PC-9 (cell line): Measurements from ENCODE around the gene CRTC2. TPM values are rescaled to one million over a fixed set of nuclear protein-coding genes. Genes with fewer than 3 reads are reported as not detected.

Source experiments
- BruUV-seq: library from RNA; stranded (reverse); fragments of 400-500 nt; replicated peaks from 2 replicates; lab custom pipeline; 2021; lab: Mats Ljungman, UMichigan
- CTCF ChIA-PET: fragments of 300-600 bp; sonication (Branson Sonifier 250); formaldehyde crosslinking; loops from one replicate; lab custom pipeline; 2022; ENCODE audit warnings: antibody characterized with exemption; lab: Charles Lee
- POLR2A ChIA-PET: fragments of 300-600 bp; sonication (Branson Sonifier 250); formaldehyde crosslinking; loops from one replicate; lab custom pipeline; 2022; ENCODE audit warnings: antibody characterized with exemption; ENCODE audit not compliant: unreplicated experiment; lab: Charles Lee
- DNase-seq, 2 experiments: peaks; one replicate each; pipeline versions ENCODE4 v3.0.0 to v3.0.0-alpha.2; 2015 to 2022; ENCODE audit warnings: mixed read lengths in 1 of 2
- H2AFZ ChIP-seq: fragments of 200-600 bp; sonication (generic); 2 replicates; pipeline ENCODE4 v1.8.1; 2017; ENCODE audit warnings: antibody characterized with exemption
- H3F3A ChIP-seq: fragments of 200-600 bp; sonication (generic); 2 replicates; pipeline ENCODE4 v1.8.1; 2017; ENCODE audit warnings: antibody characterized with exemption, mild to moderate bottlenecking, low read depth; ENCODE audit not compliant: insufficient read depth
- H3K27ac ChIP-seq: fragments of 200-600 bp; sonication (generic); 2 replicates; pipeline ENCODE4 v1.6.1; 2016; ENCODE audit warnings: mixed run types
- H3K27me3 ChIP-seq: fragments of 200-600 bp; sonication (generic); 2 replicates; pipeline ENCODE4 v1.6.1; 2016; ENCODE audit warnings: low read depth, mixed run types; ENCODE audit not compliant: insufficient read depth
- H3K36me3 ChIP-seq: fragments of 200-600 bp; sonication (generic); 2 replicates; pipeline ENCODE4 v1.6.1; 2016; ENCODE audit warnings: low read depth, mixed run types
- H3K4me1 ChIP-seq: fragments of 200-600 bp; sonication (generic); replicated peaks from 2 replicates; pipeline ENCODE4 v1.6.1; 2016; ENCODE audit warnings: mixed run types; ENCODE audit not compliant: insufficient read depth
- H3K4me2 ChIP-seq: fragments of 200-600 bp; sonication (generic); 2 replicates; pipeline ENCODE4 v1.6.1; 2017; ENCODE audit warnings: mixed run types
- H3K4me3 ChIP-seq: fragments of 200-600 bp; sonication (generic); 2 replicates; pipeline ENCODE4 v1.6.1; 2016; ENCODE audit warnings: mixed run types
- H3K79me2 ChIP-seq: fragments of 200-600 bp; sonication (generic); 2 replicates; pipeline ENCODE4 v1.6.1; 2017; ENCODE audit warnings: low read depth, mixed run types
- H3K9me2 ChIP-seq: fragments of 200-600 bp; sonication (generic); 2 replicates; pipeline ENCODE4 v1.8.1; 2017; ENCODE audit warnings: mild to moderate bottlenecking; ENCODE audit not compliant: insufficient read depth
- H3K9me3 ChIP-seq: fragments of 200-600 bp; sonication (generic); 2 replicates; pipeline ENCODE4 v1.8.1; 2016; ENCODE audit warnings: low read depth; ENCODE audit not compliant: insufficient read depth
- H4K20me1 ChIP-seq: fragments of 200-600 bp; sonication (generic); 2 replicates; pipeline ENCODE4 v1.8.1; 2017; ENCODE audit not compliant: insufficient read depth
- CTCF ChIP-seq: fragments of 200-600 bp; sonication (generic); conservative IDR thresholded peaks from 2 replicates; pipeline ENCODE4 v1.6.1; 2017; ENCODE audit warnings: mixed run types, antibody characterized with exemption, mild to moderate bottlenecking, moderate library complexity
- EZH2 ChIP-seq: fragments of 200-600 bp; sonication (generic); IDR thresholded peaks from 2 replicates; pipeline ENCODE4 v1.8.0; 2017; ENCODE audit warnings: antibody characterized with exemption, low read depth
- intact Hi-C: fragments of 100-400 bp; cut with micrococcal nuclease; formaldehyde crosslinking; loops from one replicate; pipeline ENCODE4 v1.10.0; 2022; ENCODE audit not compliant: unreplicated experiment
- total RNA-seq: library from RNA; stranded (reverse); gene quantifications from 2 replicates; pipeline ENCODE4 v1.2.3, GENCODE V29; 2021

Gene CRTC2
- total RNA-seq, 1 experiment from 2014 or later, result 63.6 TPM

- ChIA-PET POLR2A (interaction anchor here (0.6 to 0.7 kb wide), 3 partner anchors 110 to 986 kb away, joined by 5 to 11 read pairs (median 5); no protein-coding TSS in a partner anchor), CTCF (interaction anchor here (0.5 to 1.5 kb wide), 6 partner anchors 11 to 148 kb away, joined by 3 to 6 read pairs (median 4); partner anchors contain the start of gene RAB13)
- H3K36me3 ChIP-seq, result peaks cover 8% of the 10 kb centered on the region
- TSS peak; percentile 32 for BruUV-seq
- no peak for TF ChIP-seq CTCF
- TF ChIP-seq EZH2, result no peak
- no peaks in the 10 kb centered on the region for H4K20me1 ChIP-seq
- H3K27ac ChIP-seq, result no peak overlapping the region
- intact Hi-C loops, result loop anchor here (1.0 kb wide), 3 partner anchors 17 to 149 kb away; partner anchors contain the start of genes RAB13 and SLC39A1
- H3K9me3 ChIP-seq, result no peaks in the 10 kb centered on the region
- DNase-seq, result peak in 1 of 2 experiments; percentile 64
- H3K4me1 ChIP-seq, result peaks cover 10% of the 10 kb centered on the region; the same call in 1 of the 2 replicates
- H3K4me2 ChIP-seq, result peak overlapping the region; percentile 98
- H2AFZ ChIP-seq, result peak overlapping the region; percentile 94
- peak overlapping the region; percentile 85 for H3K4me3 ChIP-seq
- H3K27me3 ChIP-seq, result no peaks in the 10 kb centered on the region
- peaks cover 16% of the 10 kb centered on the region; the same call in 1 of the 2 replicates for H3F3A ChIP-seq
- peaks cover 19% of the 10 kb centered on the region for H3K79me2 ChIP-seq
- H3K9me2 ChIP-seq, result no peaks in the 10 kb centered on the region
Observed at GRCh38 chr1:153945795-153946621, 12.4 kb downstream of the CRTC2 start.

GRCh38 chr1:153945131-153945794, 13.1 kb downstream of the CRTC2 start:
- Histone ChIP-seq H3K79me2 (peaks cover 19% of the 10 kb centered on the region), H4K20me1 (no peaks in the 10 kb centered on the region), H3K4me3 (peak overlapping the region; percentile 85), H2AFZ (peak overlapping the region; percentile 94), H3K27me3 (no peaks in the 10 kb centered on the region), H3K9me2 (no peaks in the 10 kb centered on the region), H3K9me3 (no peaks in the 10 kb centered on the region), H3K36me3 (peaks cover 7% of the 10 kb centered on the region; the same call in 1 of the 2 replicates), H3F3A (peaks cover 16% of the 10 kb centered on the region; the same call in 1 of the 2 replicates), H3K27ac (no peak overlapping the region), H3K4me1 (peaks cover 10% of the 10 kb centered on the region; the same call in 1 of the 2 replicates), H3K4me2 (peak overlapping the region; percentile 98)
- DNase-seq, result no peak
- intact Hi-C loops, result loop anchor here (1.0 kb wide), 1 partner anchor 41 kb away; the partner anchor contains the start of gene RAB13
- BruUV-seq, result no TSS peak
- no peak for TF ChIP-seq EZH2
- TF ChIP-seq CTCF, result no peak
- CTCF ChIA-PET, result interaction anchor here (0.7 to 1.1 kb wide), 5 partner anchors 22 to 580 kb away, joined by 3 to 4 read pairs (median 3); partner anchors contain the start of gene RAB13
- POLR2A ChIA-PET, result no interaction called here

- no peaks in the 10 kb centered on the region for H3K9me3 ChIP-seq
- peaks cover 15% of the 10 kb centered on the region; the same call in 1 of the 2 replicates for H3F3A ChIP-seq
- 0 out of 2 replicates have a peak, but pooled peaks cover 3% of the 10 kb centered on the region for H3K36me3 ChIP-seq
- ChIA-PET POLR2A (no interaction called here), CTCF (interaction anchor here (0.8 kb wide), 1 partner anchor 579 kb away, joined by 3 read pairs; no protein-coding TSS in a partner anchor)
- H3K4me1 ChIP-seq, result peaks cover 10% of the 10 kb centered on the region; the same call in 1 of the 2 replicates
- H4K20me1 ChIP-seq, result no peaks in the 10 kb centered on the region
- intact Hi-C loops, result loop anchor here (1.0 kb wide), 1 partner anchor 42 kb away; the partner anchor contains the start of gene RAB13
- no peaks in the 10 kb centered on the region for H3K27me3 ChIP-seq
- H3K79me2 ChIP-seq, result peaks cover 19% of the 10 kb centered on the region
- H3K4me2 ChIP-seq, result peak overlapping the region; percentile 98
- H3K4me3 ChIP-seq, result peak overlapping the region; percentile 85; the same call in 1 of the 2 replicates
- BruUV-seq, result no TSS peak
- no peaks in the 10 kb centered on the region for H3K9me2 ChIP-seq
- no peak for DNase-seq
- TF ChIP-seq CTCF (no peak), EZH2 (no peak)
- no peak overlapping the region for H3K27ac ChIP-seq
- H2AFZ ChIP-seq, result no peak overlapping the region
Observed at GRCh38 chr1:153944827-153945117, 13.6 kb downstream of the CRTC2 start.
